ENCODE measurements around the gene CYP2F1. TPM values are rescaled to one million over a fixed set of nuclear protein-coding genes. Genes with fewer than 3 reads are reported as not detected.
A peak's percentile ranks its signal among the peaks of the same experiment; 100 is the strongest.

Gene CYP2F1
- total and polyA plus RNA-seq, 9 of the 15 experiments (the other 6 are each of a cell fraction or from before 2014, with no cell fraction given) = 0.03 to 0.77 (median 0.18) TPM; not detected in 1

DNA sequence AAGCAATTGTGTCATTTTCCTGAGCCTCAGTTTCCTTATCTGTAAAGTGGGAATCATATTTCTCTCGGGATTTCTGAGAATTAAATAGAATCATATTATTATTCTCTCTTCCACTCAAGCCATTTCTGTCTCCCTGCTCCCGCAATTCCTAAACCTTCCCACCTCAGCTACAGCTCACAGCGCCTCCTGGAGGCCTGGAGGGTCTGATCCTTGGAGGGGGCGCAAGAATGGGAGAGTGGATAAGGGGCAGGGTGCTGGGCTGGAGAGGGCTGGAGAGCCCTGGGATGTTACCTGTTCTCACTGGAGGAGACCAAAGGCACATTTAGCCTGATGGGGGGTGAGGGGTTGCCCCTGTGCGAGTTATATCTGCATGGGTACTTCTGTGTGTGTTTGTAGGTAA is 47.7 kb downstream of the CYP2F1 start:
- FAIRE-seq = no peak
- TF ChIP-seq MYNN (IDR thresholded peaks at IDR 0.05) (no peak), MYNN (CRISPR knock-in tag; IDR thresholded peaks at IDR 0.05) (no peak), ZNF184 (CRISPR knock-in tag; IDR thresholded peaks at IDR 0.05) (no peak), PYGO2 (tag; IDR thresholded peaks at IDR 0.05) (no peak), HNRNPLL (IDR thresholded peaks at IDR 0.05; ENCODE audit: low read depth, low read length, poor library complexity, severe bottlenecking) (no peak), SP2 (IDR thresholded peaks at IDR 0.05; ENCODE audit: extremely low read depth, low read depth, low read length, poor library complexity, severe bottlenecking) (peak; percentile 65), TFAM (CRISPR knock-in tag; conservative IDR thresholded peaks at IDR 0.05) (no peak), BRF1 (IDR thresholded peaks at IDR 0.05; ENCODE audit: borderline replicate concordance, extremely low read depth, insufficient read length) (no peak), SIRT6 (IDR thresholded peaks at IDR 0.05; ENCODE audit: low read depth, low read length) (no peak), CXXC5 (CRISPR knock-in tag; IDR thresholded peaks at IDR 0.05) (no peak), RBM25 (IDR thresholded peaks at IDR 0.05; ENCODE audit: low read depth, low read length, severe bottlenecking) (peak; percentile 63), MAZ (CRISPR knock-in tag; conservative IDR thresholded peaks at IDR 0.05 in 1 of 2, IDR thresholded peaks at IDR 0.05 in 1 of 2) (peak in 1 of 2 experiments; percentile 46; a peak in 1 of 4 replicates)
- TF ChIP-seq, protein P1, sequence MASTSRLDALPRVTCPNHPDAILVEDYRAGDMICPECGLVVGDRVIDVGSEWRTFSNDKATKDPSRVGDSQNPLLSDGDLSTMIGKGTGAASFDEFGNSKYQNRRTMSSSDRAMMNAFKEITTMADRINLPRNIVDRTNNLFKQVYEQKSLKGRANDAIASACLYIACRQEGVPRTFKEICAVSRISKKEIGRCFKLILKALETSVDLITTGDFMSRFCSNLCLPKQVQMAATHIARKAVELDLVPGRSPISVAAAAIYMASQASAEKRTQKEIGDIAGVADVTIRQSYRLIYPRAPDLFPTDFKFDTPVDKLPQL (IDR thresholded peaks at IDR 0.05; ENCODE audit: extremely low read depth, insufficient read length) = no peak
- TF ChIP-seq, protein P2, sequence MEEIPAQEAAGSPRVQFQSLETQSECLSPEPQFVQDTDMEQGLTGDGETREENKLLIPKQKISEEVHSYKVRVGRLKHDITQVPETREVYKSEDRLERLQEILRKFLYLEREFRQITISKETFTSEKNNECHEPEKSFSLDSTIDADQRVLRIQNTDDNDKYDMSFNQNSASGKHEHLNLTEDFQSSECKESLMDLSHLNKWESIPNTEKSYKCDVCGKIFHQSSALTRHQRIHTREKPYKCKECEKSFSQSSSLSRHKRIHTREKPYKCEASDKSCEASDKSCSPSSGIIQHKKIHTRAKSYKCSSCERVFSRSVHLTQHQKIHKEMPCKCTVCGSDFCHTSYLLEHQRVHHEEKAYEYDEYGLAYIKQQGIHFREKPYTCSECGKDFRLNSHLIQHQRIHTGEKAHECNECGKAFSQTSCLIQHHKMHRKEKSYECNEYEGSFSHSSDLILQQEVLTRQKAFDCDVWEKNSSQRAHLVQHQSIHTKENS (CRISPR knock-in tag; IDR thresholded peaks at IDR 0.05) = no peak
- TF ChIP-seq, protein P3, sequence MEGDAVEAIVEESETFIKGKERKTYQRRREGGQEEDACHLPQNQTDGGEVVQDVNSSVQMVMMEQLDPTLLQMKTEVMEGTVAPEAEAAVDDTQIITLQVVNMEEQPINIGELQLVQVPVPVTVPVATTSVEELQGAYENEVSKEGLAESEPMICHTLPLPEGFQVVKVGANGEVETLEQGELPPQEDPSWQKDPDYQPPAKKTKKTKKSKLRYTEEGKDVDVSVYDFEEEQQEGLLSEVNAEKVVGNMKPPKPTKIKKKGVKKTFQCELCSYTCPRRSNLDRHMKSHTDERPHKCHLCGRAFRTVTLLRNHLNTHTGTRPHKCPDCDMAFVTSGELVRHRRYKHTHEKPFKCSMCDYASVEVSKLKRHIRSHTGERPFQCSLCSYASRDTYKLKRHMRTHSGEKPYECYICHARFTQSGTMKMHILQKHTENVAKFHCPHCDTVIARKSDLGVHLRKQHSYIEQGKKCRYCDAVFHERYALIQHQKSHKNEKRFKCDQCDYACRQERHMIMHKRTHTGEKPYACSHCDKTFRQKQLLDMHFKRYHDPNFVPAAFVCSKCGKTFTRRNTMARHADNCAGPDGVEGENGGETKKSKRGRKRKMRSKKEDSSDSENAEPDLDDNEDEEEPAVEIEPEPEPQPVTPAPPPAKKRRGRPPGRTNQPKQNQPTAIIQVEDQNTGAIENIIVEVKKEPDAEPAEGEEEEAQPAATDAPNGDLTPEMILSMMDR (IDR thresholded peaks at IDR 0.05 in 2 of 3, conservative IDR thresholded peaks at IDR 0.05 in 1 of 3; ENCODE audit: insufficient read depth in 2 of 3, low read depth in 1 of 3, low read length in 3 of 3) = peak; percentile 48 to 63 (median 63)
- TF ChIP-seq, protein P4, sequence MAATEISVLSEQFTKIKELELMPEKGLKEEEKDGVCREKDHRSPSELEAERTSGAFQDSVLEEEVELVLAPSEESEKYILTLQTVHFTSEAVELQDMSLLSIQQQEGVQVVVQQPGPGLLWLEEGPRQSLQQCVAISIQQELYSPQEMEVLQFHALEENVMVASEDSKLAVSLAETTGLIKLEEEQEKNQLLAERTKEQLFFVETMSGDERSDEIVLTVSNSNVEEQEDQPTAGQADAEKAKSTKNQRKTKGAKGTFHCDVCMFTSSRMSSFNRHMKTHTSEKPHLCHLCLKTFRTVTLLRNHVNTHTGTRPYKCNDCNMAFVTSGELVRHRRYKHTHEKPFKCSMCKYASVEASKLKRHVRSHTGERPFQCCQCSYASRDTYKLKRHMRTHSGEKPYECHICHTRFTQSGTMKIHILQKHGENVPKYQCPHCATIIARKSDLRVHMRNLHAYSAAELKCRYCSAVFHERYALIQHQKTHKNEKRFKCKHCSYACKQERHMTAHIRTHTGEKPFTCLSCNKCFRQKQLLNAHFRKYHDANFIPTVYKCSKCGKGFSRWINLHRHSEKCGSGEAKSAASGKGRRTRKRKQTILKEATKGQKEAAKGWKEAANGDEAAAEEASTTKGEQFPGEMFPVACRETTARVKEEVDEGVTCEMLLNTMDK (IDR thresholded peaks at IDR 0.05; ENCODE audit: borderline replicate concordance, insufficient read depth, low read depth, low read length, poor library complexity, severe bottlenecking) = peak; percentile 80

More for the DNA sequence above, 47.7 kb downstream of the CYP2F1 start:
- Histone ChIP-seq H3K27me3 (ENCODE audit: control insufficient read depth in 2 of 2, insufficient read depth in 2 of 2, low read length in 2 of 2) (peaks cover 3 to 10% of the 10 kb centered on the region in 2 experiments; a peak in 3 of 5 replicates), H3K36me3 (ENCODE audit: control insufficient read depth, insufficient read depth, low read length) (no peaks in the 10 kb centered on the region), H3K9me3 (replicated peaks; ENCODE audit: control insufficient read depth, insufficient read depth, low read depth, low read length) (no peaks in the 10 kb centered on the region), H3K9me1 (ENCODE audit: control insufficient read depth, insufficient read depth, low read length) (no peaks in the 10 kb centered on the region), H3K4me1 (replicated peaks in 1 of 2; ENCODE audit: control insufficient read depth in 2 of 2, insufficient read depth in 2 of 2, low read length in 2 of 2) (peaks cover 4 to 10% of the 10 kb centered on the region in 2 experiments; a peak in 3 of 5 replicates), H3K79me2 (ENCODE audit: control insufficient read depth, insufficient read depth, low read length) (no peaks in the 10 kb centered on the region), H3K4me3 (no peak overlapping the region), H3K27ac (ENCODE audit: extremely low read depth, low read depth, low read length) (no peak overlapping the region), H3K4me2 (ENCODE audit: insufficient read depth, low read length) (no peak overlapping the region), H4K20me1 (replicated peaks; ENCODE audit: control insufficient read depth, insufficient read depth, low read length) (0 out of 2 replicates have a peak, but pooled peaks cover 1% of the 10 kb centered on the region), H2AFZ (ENCODE audit: low read depth, low read length) (0 out of 2 replicates have a peak overlapping the region, but pooled peaks have one; percentile 27), H3K9ac (ENCODE audit: insufficient read depth in 1 of 2, low read depth in 2 of 2, low read length in 2 of 2) (no peak overlapping the region)
- WGBS (ENCODE audit: insufficient coverage, low coverage, missing lambda C conversion rate) = 64% methylated on average over 5 of the region's 5 CpGs
- ATAC-seq (peak; percentile 76), DNase-seq (ENCODE audit: extremely low read depth in 1 of 4, low spot score in 3 of 4) (peak in 3 of 4 experiments; percentile 48 to 58 (median 52))
- ChIA-PET POLR2A (interaction anchor here (0.6 to 1.4 kb wide), 2 partner anchors 10 to 15 kb away, joined by 3 read pairs; no protein-coding TSS in a partner anchor), CTCF (ENCODE audit: low intra/inter-chr PET ratio) (interaction anchor here (0.7 kb wide), 1 partner anchor 1568 kb away, joined by 3 read pairs; no protein-coding TSS in a partner anchor)
- in situ Hi-C loops (cut with MboI) (no loop called here), intact Hi-C loops (cut with micrococcal nuclease) (no loop called here)
- BruUV-seq (replicated peaks) = no TSS peak
